Endodermal cell (in vitro differentiated cells): ENCODE measurements around the gene PTBP1. TPM values are rescaled to one million over a fixed set of nuclear protein-coding genes. Genes with fewer than 3 reads are reported as not detected.
A peak's percentile ranks its signal among the peaks of the same experiment; 100 is the strongest.

ENCODE experiments used
- DNase-seq: peaks from one replicate; pipeline ENCODE4 v3.0.0-alpha.2; 2017
- H3K27ac ChIP-seq: 2 replicates; pipeline ENCODE4 v1.5.1; 2013; ENCODE audit warnings: mild to moderate bottlenecking, low read depth, low read length, moderate library complexity
- H3K27me3 ChIP-seq: 2 replicates; pipeline ENCODE4 v1.6.1; 2013; ENCODE audit warnings: mild to moderate bottlenecking, low read length, moderate library complexity; ENCODE audit not compliant: insufficient read depth, control insufficient read depth, poor library complexity, severe bottlenecking
- H3K36me3 ChIP-seq: 2 replicates; pipeline ENCODE4 v1.7.0; 2013; ENCODE audit warnings: mild to moderate bottlenecking, low read length, moderate library complexity; ENCODE audit not compliant: control insufficient read depth, insufficient read depth
- H3K4me1 ChIP-seq: one replicate; pipeline ENCODE4 v1.7.0; 2013; ENCODE audit warnings: low read length; ENCODE audit not compliant: control insufficient read depth, insufficient read depth
- H3K4me3 ChIP-seq: 2 replicates; pipeline ENCODE4 v1.5.1; 2013; ENCODE audit warnings: mild to moderate bottlenecking, low read length, moderate library complexity
- H3K9ac ChIP-seq: 2 replicates; pipeline ENCODE4 v1.6.1; 2013; ENCODE audit warnings: mild to moderate bottlenecking, low read length, moderate library complexity; ENCODE audit not compliant: poor library complexity, severe bottlenecking; ENCODE audit errors: extremely low read depth
- H3K9me3 ChIP-seq: 2 replicates; pipeline ENCODE4 v1.6.1; 2013; ENCODE audit warnings: mild to moderate bottlenecking, low read length, moderate library complexity; ENCODE audit not compliant: control insufficient read depth
- H3K27ac Mint-ChIP-seq: 2 replicates; pipeline ENCODE4 v1.8.0; 2020; ENCODE audit warnings: mixed read lengths
- H3K27me3 Mint-ChIP-seq: 2 replicates; pipeline ENCODE4 v1.8.0; 2021; ENCODE audit warnings: mild to moderate bottlenecking, mixed read lengths; ENCODE audit not compliant: insufficient read depth
- H3K36me3 Mint-ChIP-seq: 2 replicates; pipeline ENCODE4 v1.8.0; 2020; ENCODE audit warnings: low read depth, mixed read lengths
- H3K4me1 Mint-ChIP-seq: 2 replicates; pipeline ENCODE4 v1.8.0; 2020; ENCODE audit warnings: mixed read lengths
- H3K4me3 Mint-ChIP-seq: 2 replicates; pipeline ENCODE4 v1.8.0; 2020; ENCODE audit warnings: mild to moderate bottlenecking, moderate library complexity, mixed read lengths
- H3K9me3 Mint-ChIP-seq: 2 replicates; pipeline ENCODE4 v1.8.0; 2020; ENCODE audit warnings: mild to moderate bottlenecking, mixed read lengths
- WGBS, 2 experiments: methylation state at CpG; one replicate each; pipeline versions ENCODE4 v1.1.5 to v1.1.7; 2013; ENCODE audit warnings: missing lambda C conversion rate in 2 of 2, mixed read lengths in 1 of 2; ENCODE audit not compliant: insufficient coverage in 1 of 2, insufficient read length in 1 of 2; 5-methylcytosine and 5-hydroxymethylcytosine counted together
- total RNA-seq, 2 donors: library from RNA; stranded (reverse); fragmentation: NEBNext Ultra II Directional in 1 of 2; extraction: Animal tissue kit (Norgen Biotek cat#: 25700) in 1 of 2; gene quantifications; 2 replicates in 1 of 2; 3 replicates in 1 of 2; pipeline ENCODE4 v1.2.1, GENCODE V29; 2021
- TF ChIP-seq, protein P1 (sequence below): fragments of 200-600 bp; sonication (generic); conservative IDR thresholded peaks from 2 replicates; pipeline ENCODE4 v1.5.0; 2021; ENCODE audit warnings: antibody characterized with exemption, mild to moderate bottlenecking

PTBP1 gene
- total RNA-seq, 2 donors from 2014 or later, result 647 to 694 TPM

DNA sequence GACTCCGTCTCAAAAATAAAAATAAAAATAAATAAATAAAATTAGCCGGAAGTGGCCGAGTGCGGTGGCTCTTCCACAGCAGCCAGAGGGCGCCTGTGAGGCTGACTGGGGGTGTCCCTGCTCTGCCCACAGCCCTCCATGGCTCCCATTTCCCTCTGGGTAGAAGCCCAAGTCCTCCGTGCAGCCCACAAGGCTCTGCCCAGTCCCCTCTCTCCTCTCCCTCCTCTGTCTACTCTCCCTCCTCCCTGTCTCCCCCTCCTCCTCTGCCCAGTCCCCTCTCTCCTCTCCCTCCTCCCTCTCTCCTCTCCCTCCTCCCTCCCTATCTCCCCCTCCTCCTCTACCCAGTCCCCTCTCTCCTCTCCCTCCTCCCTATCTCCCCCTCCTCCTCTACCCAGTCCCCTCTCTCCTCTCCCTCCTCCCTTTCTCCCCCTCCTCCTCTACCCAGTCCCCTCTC, 25.9 kb upstream of the PTBP1 start:
- Histone ChIP-seq H3K9ac (no peak overlapping the region), H3K36me3 (no peaks in the 10 kb centered on the region), H3K4me1 (no peaks in the 10 kb centered on the region), H3K4me3 (no peak overlapping the region), H3K27me3 (no peaks in the 10 kb centered on the region), H3K9me3 (no peaks in the 10 kb centered on the region), H3K27ac (no peak overlapping the region)
- no peaks in the 10 kb centered on the region for H3K4me1 Mint-ChIP-seq
- no peak overlapping the region for H3K4me3 Mint-ChIP-seq
- H3K27ac Mint-ChIP-seq, result no peak overlapping the region
- H3K36me3 Mint-ChIP-seq, result no peaks in the 10 kb centered on the region
- peak; percentile 66 for DNase-seq
- TF ChIP-seq, protein P1, sequence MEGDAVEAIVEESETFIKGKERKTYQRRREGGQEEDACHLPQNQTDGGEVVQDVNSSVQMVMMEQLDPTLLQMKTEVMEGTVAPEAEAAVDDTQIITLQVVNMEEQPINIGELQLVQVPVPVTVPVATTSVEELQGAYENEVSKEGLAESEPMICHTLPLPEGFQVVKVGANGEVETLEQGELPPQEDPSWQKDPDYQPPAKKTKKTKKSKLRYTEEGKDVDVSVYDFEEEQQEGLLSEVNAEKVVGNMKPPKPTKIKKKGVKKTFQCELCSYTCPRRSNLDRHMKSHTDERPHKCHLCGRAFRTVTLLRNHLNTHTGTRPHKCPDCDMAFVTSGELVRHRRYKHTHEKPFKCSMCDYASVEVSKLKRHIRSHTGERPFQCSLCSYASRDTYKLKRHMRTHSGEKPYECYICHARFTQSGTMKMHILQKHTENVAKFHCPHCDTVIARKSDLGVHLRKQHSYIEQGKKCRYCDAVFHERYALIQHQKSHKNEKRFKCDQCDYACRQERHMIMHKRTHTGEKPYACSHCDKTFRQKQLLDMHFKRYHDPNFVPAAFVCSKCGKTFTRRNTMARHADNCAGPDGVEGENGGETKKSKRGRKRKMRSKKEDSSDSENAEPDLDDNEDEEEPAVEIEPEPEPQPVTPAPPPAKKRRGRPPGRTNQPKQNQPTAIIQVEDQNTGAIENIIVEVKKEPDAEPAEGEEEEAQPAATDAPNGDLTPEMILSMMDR, result peak; percentile 76
- H3K9me3 Mint-ChIP-seq, result no peaks in the 10 kb centered on the region
- no peaks in the 10 kb centered on the region for H3K27me3 Mint-ChIP-seq
- WGBS, 2 experiments, result 74 to 80% methylated on average over 4 to 5 of the region's 6 CpGs

GRCh38 chr19:772063-772462, 25.2 kb upstream of the PTBP1 start:
- Histone ChIP-seq H3K36me3 (no peaks in the 10 kb centered on the region), H3K4me1 (no peaks in the 10 kb centered on the region), H3K4me3 (no peak overlapping the region), H3K9ac (no peak overlapping the region), H3K27ac (no peak overlapping the region), H3K9me3 (no peaks in the 10 kb centered on the region), H3K27me3 (no peaks in the 10 kb centered on the region)
- 85% methylated on average over 5 of the region's 5 CpGs; no CpG with 5 or more reads in 1 of the 2 experiments for WGBS, 2 experiments
- DNase-seq, result no peak
- H3K9me3 Mint-ChIP-seq, result no peaks in the 10 kb centered on the region
- no peak overlapping the region for H3K27ac Mint-ChIP-seq
- no peak overlapping the region for H3K4me3 Mint-ChIP-seq
- no peaks in the 10 kb centered on the region for H3K27me3 Mint-ChIP-seq
- H3K36me3 Mint-ChIP-seq, result no peaks in the 10 kb centered on the region
- TF ChIP-seq, protein P1, result no peak
- H3K4me1 Mint-ChIP-seq, result no peaks in the 10 kb centered on the region

DNA sequence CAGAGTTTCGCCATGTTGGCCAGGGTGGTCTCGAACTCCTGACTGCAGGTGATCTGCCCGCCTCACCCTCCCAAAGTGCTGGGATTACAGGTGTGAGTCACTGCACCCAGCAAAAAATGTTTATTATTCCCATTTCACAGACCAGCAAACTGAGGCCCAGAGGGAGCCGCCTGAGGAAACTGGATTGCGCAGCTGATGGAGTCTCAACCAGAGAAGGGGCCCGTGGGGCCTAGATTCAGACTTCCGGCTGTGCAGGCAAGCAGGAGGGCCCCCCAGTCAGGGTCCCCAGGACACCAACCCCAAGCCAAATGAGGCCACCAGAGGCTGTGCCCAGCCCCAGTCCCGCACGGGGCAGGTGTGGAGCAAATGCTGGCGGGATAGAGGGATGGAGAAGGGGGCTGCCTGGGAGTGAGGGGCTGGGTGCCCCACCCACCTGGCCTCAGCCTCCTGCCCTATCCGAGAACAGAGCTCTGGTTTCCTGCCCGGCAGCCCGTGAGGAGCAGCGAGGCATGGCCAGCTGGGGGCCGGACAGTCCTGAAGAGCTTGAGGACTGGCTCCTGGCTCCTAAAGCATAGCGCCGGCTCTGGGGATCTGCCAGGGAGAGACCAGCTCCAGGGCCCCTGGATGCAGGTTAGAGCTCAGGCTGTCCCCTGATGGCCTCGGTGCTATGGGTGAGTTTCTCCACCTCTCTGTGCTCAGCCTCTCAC, 24.4 kb upstream of the PTBP1 start:
- Mint-ChIP-seq H3K4me3 (no peak overlapping the region), H3K27me3 (no peaks in the 10 kb centered on the region), H3K4me1 (no peaks in the 10 kb centered on the region), H3K36me3 (no peaks in the 10 kb centered on the region), H3K9me3 (no peaks in the 10 kb centered on the region), H3K27ac (no peak overlapping the region)
- TF ChIP-seq, protein P1, result no peak
- Histone ChIP-seq H3K9me3 (no peaks in the 10 kb centered on the region), H3K27ac (no peak overlapping the region), H3K4me3 (no peak overlapping the region), H3K4me1 (no peaks in the 10 kb centered on the region), H3K9ac (no peak overlapping the region), H3K36me3 (no peaks in the 10 kb centered on the region), H3K27me3 (no peaks in the 10 kb centered on the region)
- peak; percentile 78 for DNase-seq
- 69 to 82% methylated on average over 15 to 18 of the region's 18 CpGs for WGBS, 2 experiments
